ENCODE measurements around the gene ZNF208. TPM values are rescaled to one million over a fixed set of nuclear protein-coding genes. Genes with fewer than 3 reads are reported as not detected.

The ZNF208 gene
- total and polyA plus RNA-seq, 11 donors: 3.9 to 45.4 (median 14.3) TPM

GRCh38 chr19:21934593-21934992, 76.2 kb downstream of the ZNF208 start:
- intact Hi-C loops (cut with DNase I): no loop called here
- H3K4me3 ChIP-seq: no peak overlapping the region
- H3K27ac ChIP-seq: no peak overlapping the region
- no peaks in the 10 kb centered on the region for H3K36me3 ChIP-seq
- ATAC-seq: no peak
- H3K4me1 ChIP-seq: no peaks in the 10 kb centered on the region
- 60 to 69% (median 64%) methylated on average over 4 of the region's 4 CpGs for WGBS, 4 donors
- H3K9me3 ChIP-seq: peaks cover 0 to 43% (median 5%) of the 10 kb centered on the region in 12 donors
- no peaks in the 10 kb centered on the region for H3K27me3 ChIP-seq
- DNase-seq: no peak
- TF ChIP-seq POLR2A (IDR thresholded peaks at IDR 0.05): no peak
- TF ChIP-seq CTCF (IDR thresholded peaks at IDR 0.05): no peak

- Histone ChIP-seq H3K36me3 (no peaks in the 10 kb centered on the region), H3K9me3 (peaks cover 0 to 38% (median 4%) of the 10 kb centered on the region in 12 donors), H3K4me3 (no peak overlapping the region), H3K27ac (no peak overlapping the region), H3K4me1 (no peaks in the 10 kb centered on the region), H3K27me3 (no peaks in the 10 kb centered on the region)
- 94 to 99% (median 95%) methylated on average over 5 of the region's 5 CpGs for WGBS, 4 donors
- intact Hi-C loops (cut with DNase I): no loop called here
- DNase-seq (no peak), ATAC-seq (no peak)
- TF ChIP-seq CTCF (IDR thresholded peaks at IDR 0.05) (no peak), POLR2A (IDR thresholded peaks at IDR 0.05) (no peak)
These were observed 76.6 kb downstream of the ZNF208 start for GRCh38 chr19:21934131-21934530.

- ATAC-seq (no peak), DNase-seq (no peak)
- intact Hi-C loops (cut with DNase I): no loop called here
- Histone ChIP-seq H3K27ac (no peak overlapping the region), H3K4me3 (no peak overlapping the region), H3K36me3 (no peaks in the 10 kb centered on the region), H3K9me3 (peaks cover 0 to 77% (median 4%) of the 10 kb centered on the region in 12 donors), H3K27me3 (no peaks in the 10 kb centered on the region), H3K4me1 (no peaks in the 10 kb centered on the region)
- TF ChIP-seq POLR2A (IDR thresholded peaks at IDR 0.05) (no peak), CTCF (IDR thresholded peaks at IDR 0.05) (no peak)
- WGBS, 4 donors: 7 to 35% (median 28%) methylated on average over 2 of the region's 2 CpGs
These were observed 88.5 kb downstream of the ZNF208 start for GRCh38 chr19:21922276-21922675.

GRCh38 chr19:21921691-21922180, 89.0 kb downstream of the ZNF208 start:
- intact Hi-C loops (cut with DNase I): no loop called here
- no peak for DNase-seq
- Histone ChIP-seq H3K27ac (no peak overlapping the region), H3K4me1 (no peaks in the 10 kb centered on the region), H3K9me3 (peaks cover 0 to 77% (median 6%) of the 10 kb centered on the region in 12 donors), H3K4me3 (no peak overlapping the region), H3K27me3 (no peaks in the 10 kb centered on the region), H3K36me3 (no peaks in the 10 kb centered on the region)
- TF ChIP-seq CTCF (IDR thresholded peaks at IDR 0.05): no peak
- no peak for TF ChIP-seq POLR2A (IDR thresholded peaks at IDR 0.05)
- ATAC-seq: no peak
- WGBS, 4 donors: 75 to 91% (median 83%) methylated on average over 3 of the region's 3 CpGs
